Upper lobe of left lung (tissue), 4 donors: ENCODE data around the gene CIC.

Experiments used
- CTCF ChIP-seq, 6 experiments: fragments of 450-650 bp in 4 of 6; fragments of 200-600 bp in 2 of 6; sonication (generic) in 2 of 6; IDR thresholded peaks; one replicate each; pipeline ENCODE4 v1.5.1; 2016 to 2019; ENCODE audit warnings: antibody characterized with exemption in 6 of 6
- POLR2A ChIP-seq, 4 donors: fragments of 450-650 bp; IDR thresholded peaks; one replicate each; pipeline ENCODE4 v1.5.1; 2016 to 2017; ENCODE audit warnings: antibody characterized with exemption in 4 of 4, mild to moderate bottlenecking in 2 of 4
- POLR2AphosphoS5 ChIP-seq, 2 donors: sonication (generic); formaldehyde crosslinking; IDR thresholded peaks; one replicate each; pipeline ENCODE4 v1.5.1; 2017; ENCODE audit warnings: antibody characterized with exemption in 2 of 2

- no peak for TF ChIP-seq POLR2AphosphoS5 (IDR thresholded peaks at IDR 0.05)
- TF ChIP-seq CTCF (IDR thresholded peaks at IDR 0.05), result no peak
- TF ChIP-seq POLR2A (IDR thresholded peaks at IDR 0.05), result no peak
Observed at GRCh38 chr19:42286349-42287016, 17.4 kb downstream of the CIC start.
